DMS 273 (cell line): Measurements from ENCODE around the gene EPC1.

Experiments used
- DNase-seq: peaks from one replicate; lab custom pipeline; 2025; ENCODE audit not compliant: unreplicated experiment; lab: John Stamatoyannopoulos, UW

The EPC1 gene

DNA sequence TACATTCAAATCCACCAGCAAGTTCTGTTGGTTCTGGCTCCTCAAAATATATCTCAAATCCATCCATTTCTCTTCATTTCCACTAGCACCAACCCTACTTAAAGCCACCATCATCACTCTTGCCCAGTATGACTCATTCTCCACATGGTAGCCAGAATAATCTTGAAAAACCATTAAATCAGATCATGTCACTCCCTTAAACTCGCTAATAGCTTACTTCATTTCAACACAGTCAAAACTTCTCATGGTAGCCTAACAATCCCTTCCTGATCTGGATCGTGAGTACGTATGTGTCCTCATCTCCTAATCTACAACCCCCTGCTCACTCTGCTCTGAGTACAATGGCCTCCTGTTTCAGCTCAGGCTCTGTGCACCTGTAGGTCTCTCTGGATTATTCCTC is 8.7 kb downstream of the EPC1 start:
- DNase-seq: no peak

DNA sequence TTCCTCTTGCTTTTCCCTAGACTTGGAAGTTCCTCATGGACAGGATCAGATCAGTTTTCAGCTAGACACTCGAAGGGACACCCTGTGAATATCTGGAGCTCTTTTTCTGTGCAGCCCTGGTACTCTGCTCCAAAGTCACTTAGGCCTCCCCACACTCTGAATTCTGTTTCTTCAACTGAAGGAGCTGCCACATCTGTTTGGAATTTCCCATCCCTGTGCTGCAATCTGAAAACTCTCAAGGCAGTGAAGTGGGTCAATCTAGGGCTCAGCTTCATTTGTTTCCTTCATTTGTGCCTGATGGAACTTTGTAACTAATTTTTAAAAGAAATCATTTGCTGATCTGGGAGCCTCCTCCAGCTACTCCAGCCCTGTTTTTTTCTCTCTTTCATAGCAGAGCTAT is 9.6 kb downstream of the EPC1 start:
- DNase-seq: no peak

DNA sequence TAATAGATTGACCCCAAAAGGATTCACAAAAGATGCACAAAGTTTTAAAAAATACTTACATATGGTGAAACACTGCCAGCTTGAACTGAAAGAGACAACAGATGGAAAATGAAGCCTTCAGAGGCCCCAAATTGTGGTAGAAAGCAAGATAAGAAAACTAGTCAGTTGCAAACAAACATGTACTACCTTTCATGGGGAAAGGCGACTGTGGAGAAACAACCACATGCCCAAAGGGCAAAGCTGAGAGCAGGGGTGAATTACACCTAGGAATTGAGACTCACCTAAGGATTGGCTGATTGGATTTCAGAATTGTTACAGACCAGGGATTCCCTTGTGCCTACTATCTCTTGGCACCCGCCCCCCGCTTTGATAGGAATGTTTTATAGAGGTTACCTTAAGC is 13.1 kb downstream of the EPC1 start:
- DNase-seq: peak; percentile 17

- DNase-seq: peak; percentile 40
Measured at GRCh38 chr10:32332299-32332750, 14.6 kb downstream of the EPC1 start.

DNA sequence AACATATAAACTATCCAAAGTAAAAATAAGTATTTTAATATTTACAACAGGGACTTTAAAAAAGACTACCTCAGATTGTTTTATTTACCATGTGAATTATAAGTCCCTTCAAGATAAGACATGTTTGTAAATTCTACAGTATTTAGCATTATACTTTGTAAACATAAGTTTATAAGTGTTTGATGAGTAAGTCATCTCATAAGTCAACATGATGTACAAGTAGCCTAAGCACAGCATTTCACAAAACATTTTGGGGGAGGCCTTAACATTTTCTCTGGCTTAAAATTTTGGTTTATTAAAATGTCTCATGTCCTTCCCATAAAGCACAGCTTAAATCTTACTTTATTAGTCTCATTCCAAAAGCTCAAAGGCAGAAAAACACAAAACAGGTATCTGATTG is 15.4 kb downstream of the EPC1 start:
- no peak for DNase-seq

DNA sequence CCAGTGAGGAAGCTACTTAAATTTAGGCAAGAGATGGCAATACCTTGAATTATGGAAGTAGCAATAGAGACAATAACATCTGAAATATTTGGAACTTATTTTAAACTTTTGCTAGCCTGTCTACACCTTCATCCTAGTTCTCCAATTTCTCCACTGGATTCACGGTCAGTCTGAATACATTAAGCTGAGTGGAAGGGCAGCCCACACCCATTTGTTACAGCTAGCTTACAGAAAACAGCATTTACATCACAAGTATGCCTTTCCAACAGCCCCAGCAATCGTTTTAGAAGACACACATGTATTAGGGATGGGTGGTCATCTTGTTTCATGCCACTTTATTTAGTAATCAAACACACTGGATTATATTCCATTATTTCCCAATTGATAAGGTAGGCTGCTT is 16.7 kb downstream of the EPC1 start:
- no peak for DNase-seq

GRCh38 chr10:32329061-32329460 is 17.9 kb downstream of the EPC1 start:
- DNase-seq: no peak

- DNase-seq: no peak
Measured at GRCh38 chr10:32328499-32328898, 18.5 kb downstream of the EPC1 start.

GRCh38 chr10:32327364-32327691 is 19.6 kb downstream of the EPC1 start:
- DNase-seq: no peak

- no peak for DNase-seq
Measured at GRCh38 chr10:32326680-32327363, 20.1 kb downstream of the EPC1 start.

DNA sequence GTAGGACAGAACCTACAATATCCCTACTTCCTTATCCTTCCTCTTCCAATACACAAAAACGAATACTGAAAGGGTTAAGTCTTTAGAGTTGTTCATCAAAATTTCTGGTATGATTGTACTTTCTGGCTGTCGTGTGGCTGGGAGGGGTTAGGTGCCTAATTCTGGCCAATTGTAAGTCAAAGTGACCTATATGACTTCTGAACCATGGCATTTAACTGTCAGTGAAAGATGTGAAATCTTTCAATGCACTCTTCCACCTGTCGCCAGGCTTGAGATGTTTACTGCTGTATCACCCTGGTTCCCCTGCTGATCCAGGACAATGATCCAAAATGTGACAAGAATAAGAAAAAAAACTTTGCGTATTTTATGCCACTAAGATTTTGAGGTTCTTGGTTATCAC is 20.8 kb downstream of the EPC1 start:
- no peak for DNase-seq

DNA sequence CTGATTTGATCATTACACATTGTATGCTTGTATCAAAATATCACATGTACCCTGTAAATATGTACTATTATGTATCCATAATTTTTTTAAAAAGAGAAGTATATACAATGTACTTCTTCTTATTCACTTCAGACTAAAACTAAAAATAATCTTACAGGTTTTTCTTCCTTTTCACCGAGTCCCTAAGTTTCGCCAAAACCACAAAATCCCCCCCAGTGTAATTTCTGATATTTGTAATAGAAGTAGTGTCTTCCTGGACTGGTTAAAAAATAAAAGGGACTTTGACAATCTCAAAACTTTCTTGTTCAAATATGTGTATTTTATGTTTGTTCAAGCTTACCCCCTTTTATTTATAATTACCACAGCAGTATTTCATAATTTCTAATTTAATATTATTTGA is 23.9 kb downstream of the EPC1 start:
- DNase-seq: no peak

DNA sequence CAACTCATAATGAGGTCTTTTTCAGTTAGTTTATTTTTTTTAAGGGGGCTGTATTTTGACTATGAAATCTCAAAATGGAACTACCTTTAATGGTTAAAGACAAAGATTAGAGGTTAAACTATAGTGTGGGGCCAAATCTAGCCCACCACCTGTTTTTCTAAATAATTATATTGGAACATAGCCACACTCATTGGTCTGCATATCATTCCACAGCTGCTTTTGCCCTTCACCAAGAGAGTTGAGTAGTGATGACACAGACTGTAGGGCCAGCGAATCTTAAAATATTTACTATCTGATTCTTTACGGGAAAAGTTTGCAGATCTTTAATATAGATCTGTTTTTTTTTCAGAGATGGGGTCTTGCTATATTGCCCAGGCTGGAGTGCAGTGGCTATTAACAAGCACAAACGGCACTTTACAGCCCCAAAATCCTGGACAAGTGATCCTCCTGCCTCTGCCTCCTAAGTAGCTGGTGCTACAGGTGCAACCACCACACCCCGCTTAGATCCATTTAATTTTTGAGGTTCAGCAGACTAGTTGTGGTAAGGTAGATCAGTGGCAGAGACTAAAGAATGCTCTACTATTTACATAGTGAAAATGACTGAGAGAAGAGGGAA is 25.8 kb downstream of the EPC1 start:
- no peak for DNase-seq

DNA sequence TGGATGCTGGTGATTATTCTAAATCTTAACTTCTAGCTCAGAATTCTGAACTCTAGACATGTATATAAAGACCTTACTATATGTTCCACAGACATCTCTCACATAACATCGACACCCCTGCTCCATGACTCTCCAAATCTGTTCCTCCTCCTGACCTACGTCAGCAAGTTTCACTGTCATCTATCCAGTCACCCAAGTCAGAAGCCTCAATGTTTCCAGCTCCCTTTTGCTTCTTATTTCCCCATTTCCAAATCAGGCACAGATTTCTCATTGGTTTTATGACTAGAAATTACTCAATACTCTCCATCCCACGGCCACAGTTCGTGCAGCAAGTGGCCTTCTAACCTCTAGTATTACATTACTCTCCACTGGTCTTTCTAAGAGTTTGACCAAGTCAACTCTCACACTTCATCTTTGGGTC is 28.5 kb downstream of the EPC1 start:
- no peak for DNase-seq

DNA sequence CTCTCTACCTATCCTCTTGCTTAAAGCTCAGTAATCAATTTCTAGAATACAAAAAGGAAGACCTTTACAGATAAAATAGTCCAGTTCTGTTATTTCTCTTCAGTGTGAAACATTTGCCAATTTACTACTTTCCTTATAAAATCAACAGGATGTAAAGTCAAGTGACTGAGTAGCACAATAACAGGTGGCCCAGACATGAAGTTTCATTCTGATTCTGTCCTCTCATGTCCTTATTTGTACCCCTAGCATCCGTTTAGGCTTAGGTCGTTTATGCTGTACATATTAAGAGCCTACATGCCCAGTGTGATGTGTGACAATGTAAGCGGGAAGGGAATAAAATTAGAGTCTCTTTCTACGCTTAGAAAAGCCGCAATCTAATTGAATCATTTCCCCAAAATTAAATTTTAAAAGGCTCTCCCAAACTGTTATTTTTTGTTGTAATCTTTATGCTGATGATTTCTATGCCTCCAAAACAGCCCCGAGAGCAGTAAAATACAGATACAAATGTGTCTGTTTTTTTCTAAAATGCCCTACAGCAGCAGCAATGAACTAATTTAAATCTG is 29.1 kb downstream of the EPC1 start:
- DNase-seq: no peak

- DNase-seq: no peak
Measured at GRCh38 chr10:32315424-32315823, 31.5 kb downstream of the EPC1 start.

GRCh38 chr10:32314588-32314987 is 32.4 kb downstream of the EPC1 start:
- no peak for DNase-seq

DNA sequence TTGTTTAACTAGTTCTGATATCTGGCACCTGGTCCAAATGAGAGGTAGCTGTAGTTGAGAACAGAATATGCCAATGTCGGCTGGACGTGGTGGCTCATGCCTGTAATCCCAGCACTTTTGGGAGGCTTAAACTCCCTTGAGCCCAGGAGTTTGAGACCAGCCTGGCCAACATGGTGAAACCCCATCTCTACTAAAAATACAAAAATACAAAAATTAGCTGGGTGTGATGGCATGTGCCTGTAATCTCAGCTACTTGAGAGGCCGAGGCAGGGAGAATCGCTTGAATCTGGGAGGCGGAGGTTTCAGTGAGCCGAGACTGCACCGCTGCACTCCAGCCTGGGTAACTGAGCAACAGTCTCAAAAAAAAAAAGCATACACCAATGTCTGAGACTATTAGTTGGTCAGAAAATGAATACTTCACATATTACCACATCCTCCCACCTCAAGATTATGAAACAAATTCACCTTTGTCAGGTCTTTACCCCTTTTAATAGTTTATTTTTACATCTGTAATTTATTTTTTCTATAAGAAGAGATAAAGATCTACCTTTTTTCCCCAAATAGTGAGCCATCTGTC is 38.8 kb downstream of the EPC1 start:
- no peak for DNase-seq

- DNase-seq: no peak
Measured at GRCh38 chr10:32307609-32308008, 39.3 kb downstream of the EPC1 start.

DNA sequence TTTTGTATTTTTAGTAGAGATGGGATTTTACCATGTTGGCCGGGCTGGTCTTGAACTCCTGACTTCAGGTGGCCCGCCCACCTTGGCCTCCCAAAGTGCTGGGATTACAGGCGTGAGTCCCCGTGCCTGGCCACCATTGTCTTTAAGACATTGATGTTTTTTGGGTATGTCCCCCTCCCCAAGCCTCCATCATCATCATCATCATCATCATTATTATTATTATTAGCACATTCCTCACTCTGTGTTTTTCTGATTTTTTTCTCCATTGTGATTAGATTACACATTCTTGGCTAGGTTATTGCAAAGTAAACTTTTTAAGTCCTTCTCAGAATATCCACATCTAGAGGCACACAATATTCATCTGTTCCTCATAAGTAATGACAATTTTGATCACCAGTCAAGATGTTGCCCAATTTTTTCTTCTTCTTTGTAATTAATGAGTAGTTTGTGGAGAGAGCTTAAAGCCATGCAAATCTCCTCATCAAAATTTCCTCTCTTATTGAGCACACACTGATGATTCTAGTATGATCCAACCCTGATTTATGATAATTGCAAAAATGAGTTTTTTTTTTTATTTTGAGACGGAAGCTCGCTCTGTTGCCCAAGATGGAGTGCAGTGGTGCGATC is 47.5 kb downstream of the EPC1 start:
- no peak for DNase-seq

- DNase-seq: no peak
Measured at GRCh38 chr10:32298075-32298812, 48.7 kb downstream of the EPC1 start.
